MM.1S (cell line): ENCODE results near the gene USP13.

Experiments
- DNase-seq: peaks from one replicate; pipeline ENCODE4 v3.0.0-alpha.2; 2015
- H2AFZ ChIP-seq: fragments of 300-600 bp; sonication (generic); 2 replicates; pipeline ENCODE4 v1.6.0; 2016; ENCODE audit warnings: antibody characterized with exemption, low read length
- H3F3A ChIP-seq: fragments of 300-600 bp; sonication (generic); 2 replicates; pipeline ENCODE4 v1.6.1; 2016; ENCODE audit warnings: mild to moderate bottlenecking, antibody characterized with exemption, low read length, moderate library complexity, mixed read lengths; ENCODE audit not compliant: insufficient read depth
- H3K27ac ChIP-seq: fragments of 300-600 bp; sonication (generic); 2 replicates; pipeline ENCODE4 v1.5.1; 2016; ENCODE audit warnings: mild to moderate bottlenecking, low read length
- H3K27me3 ChIP-seq: fragments of 300-600 bp; sonication (generic); replicated peaks from 2 replicates; pipeline ENCODE4 v1.6.0; 2016; ENCODE audit warnings: low read length; ENCODE audit not compliant: insufficient read depth
- H3K36me3 ChIP-seq: fragments of 300-600 bp; sonication (generic); replicated peaks from 2 replicates; pipeline ENCODE4 v1.6.1; 2016; ENCODE audit warnings: mild to moderate bottlenecking, low read length, mixed read lengths; ENCODE audit not compliant: insufficient read depth
- H3K4me1 ChIP-seq: fragments of 300-600 bp; sonication (generic); 2 replicates; pipeline ENCODE4 v1.6.1; 2016; ENCODE audit warnings: low read length, mixed read lengths
- H3K4me2 ChIP-seq: fragments of 300-600 bp; sonication (generic); 2 replicates; pipeline ENCODE4 v1.6.0; 2016; ENCODE audit warnings: low read depth, low read length
- H3K4me3 ChIP-seq: fragments of 300-600 bp; sonication (generic); 2 replicates; pipeline ENCODE4 v1.5.1; 2016; ENCODE audit warnings: low read length, mixed read lengths
- H3K79me2 ChIP-seq: fragments of 300-600 bp; sonication (generic); 2 replicates; pipeline ENCODE4 v1.6.1; 2016; ENCODE audit warnings: mixed run types, low read length, mixed read lengths
- H3K9ac ChIP-seq: fragments of 300-600 bp; sonication (generic); 2 replicates; pipeline ENCODE4 v1.6.1; 2016; ENCODE audit warnings: low read length, mixed read lengths
- H3K9me2 ChIP-seq: fragments of 300-600 bp; sonication (generic); replicated peaks from 2 replicates; pipeline ENCODE4 v1.6.1; 2016; ENCODE audit warnings: mild to moderate bottlenecking, low read length, mixed read lengths; ENCODE audit not compliant: insufficient read depth
- H3K9me3 ChIP-seq: fragments of 300-600 bp; sonication (generic); replicated peaks from 2 replicates; pipeline ENCODE4 v1.6.1; 2016; ENCODE audit warnings: mild to moderate bottlenecking, low read length, mixed read lengths; ENCODE audit not compliant: insufficient read depth
- H4K20me1 ChIP-seq: fragments of 300-600 bp; sonication (generic); 2 replicates; pipeline ENCODE4 v1.6.1; 2016; ENCODE audit warnings: mild to moderate bottlenecking, low read length, moderate library complexity, mixed read lengths; ENCODE audit not compliant: insufficient read depth
- CTCF ChIP-seq: fragments of 300-600 bp; sonication (generic); IDR thresholded peaks from 2 replicates; pipeline ENCODE4 v1.5.1; 2016; ENCODE audit warnings: antibody characterized with exemption, low read length, mixed read lengths
- EZH2 ChIP-seq: fragments of 300-600 bp; sonication (generic); optimal IDR thresholded peaks from 2 replicates; pipeline ENCODE3; 2017; ENCODE audit warnings: low read depth, mild to moderate bottlenecking, antibody characterized with exemption, low read length, mixed read lengths
- EZH2phosphoT487 ChIP-seq: fragments of 300-600 bp; sonication (generic); IDR thresholded peaks from 2 replicates; pipeline ENCODE4 v1.6.1; 2018; ENCODE audit warnings: antibody characterized with exemption, low read length

Gene USP13

GRCh38 chr3:179713643-179714090 lies 60.8 kb downstream of the USP13 start:
- TF ChIP-seq EZH2: no peak
- no peak for TF ChIP-seq CTCF
- no peak for TF ChIP-seq EZH2phosphoT487
- no peaks in the 10 kb centered on the region for H3K27me3 ChIP-seq
- no peak overlapping the region for H2AFZ ChIP-seq
- H3K9me3 ChIP-seq: no peaks in the 10 kb centered on the region
- H3K9ac ChIP-seq: no peak overlapping the region
- no peaks in the 10 kb centered on the region for H3K79me2 ChIP-seq
- no peak overlapping the region for H3K4me3 ChIP-seq
- H3K4me1 ChIP-seq: no peaks in the 10 kb centered on the region
- no peak for DNase-seq
- no peaks in the 10 kb centered on the region for H4K20me1 ChIP-seq
- no peak overlapping the region for H3K4me2 ChIP-seq
- H3F3A ChIP-seq: no peaks in the 10 kb centered on the region
- no peak overlapping the region for H3K27ac ChIP-seq
- no peaks in the 10 kb centered on the region for H3K36me3 ChIP-seq
- no peaks in the 10 kb centered on the region for H3K9me2 ChIP-seq

DNA sequence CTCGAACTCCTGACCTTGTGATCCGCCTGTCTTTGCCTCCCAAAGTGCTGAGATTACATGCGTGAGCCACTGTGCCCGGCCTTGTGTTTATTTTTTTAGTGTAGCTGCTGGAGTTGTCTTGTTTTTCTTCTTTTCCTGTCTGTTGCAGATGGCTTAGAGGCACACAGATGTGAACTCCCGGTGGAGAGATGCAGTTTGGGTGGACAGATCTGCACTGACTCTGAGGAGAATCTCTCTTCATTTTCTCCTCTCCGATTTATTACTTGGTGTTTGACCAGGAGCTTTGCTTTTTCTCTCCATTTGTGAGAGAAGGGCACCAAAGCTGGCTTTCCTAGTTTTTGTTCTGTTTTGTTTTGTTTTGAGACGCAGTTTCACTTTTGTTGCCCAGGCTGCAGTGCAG lies 62.7 kb downstream of the USP13 start:
- Histone ChIP-seq H3K27ac (no peak overlapping the region), H3K9me3 (no peaks in the 10 kb centered on the region), H3K9ac (no peak overlapping the region), H3K4me2 (no peak overlapping the region), H3K4me1 (no peaks in the 10 kb centered on the region), H4K20me1 (no peaks in the 10 kb centered on the region), H3K4me3 (no peak overlapping the region), H3K9me2 (no peaks in the 10 kb centered on the region), H3K36me3 (no peaks in the 10 kb centered on the region), H2AFZ (no peak overlapping the region), H3F3A (no peaks in the 10 kb centered on the region), H3K27me3 (no peaks in the 10 kb centered on the region), H3K79me2 (no peaks in the 10 kb centered on the region)
- TF ChIP-seq CTCF (no peak), EZH2phosphoT487 (no peak), EZH2 (no peak)
- DNase-seq: no peak

GRCh38 chr3:179716226-179716625 lies 63.4 kb downstream of the USP13 start:
- Histone ChIP-seq H2AFZ (no peak overlapping the region), H3K27me3 (no peaks in the 10 kb centered on the region), H3K9ac (no peak overlapping the region), H3K4me2 (no peak overlapping the region), H3K9me3 (no peaks in the 10 kb centered on the region), H3F3A (no peaks in the 10 kb centered on the region), H3K4me3 (no peak overlapping the region), H3K4me1 (no peaks in the 10 kb centered on the region), H4K20me1 (no peaks in the 10 kb centered on the region), H3K79me2 (no peaks in the 10 kb centered on the region), H3K27ac (no peak overlapping the region), H3K36me3 (no peaks in the 10 kb centered on the region), H3K9me2 (no peaks in the 10 kb centered on the region)
- TF ChIP-seq EZH2: no peak
- no peak for TF ChIP-seq EZH2phosphoT487
- DNase-seq: no peak

DNA sequence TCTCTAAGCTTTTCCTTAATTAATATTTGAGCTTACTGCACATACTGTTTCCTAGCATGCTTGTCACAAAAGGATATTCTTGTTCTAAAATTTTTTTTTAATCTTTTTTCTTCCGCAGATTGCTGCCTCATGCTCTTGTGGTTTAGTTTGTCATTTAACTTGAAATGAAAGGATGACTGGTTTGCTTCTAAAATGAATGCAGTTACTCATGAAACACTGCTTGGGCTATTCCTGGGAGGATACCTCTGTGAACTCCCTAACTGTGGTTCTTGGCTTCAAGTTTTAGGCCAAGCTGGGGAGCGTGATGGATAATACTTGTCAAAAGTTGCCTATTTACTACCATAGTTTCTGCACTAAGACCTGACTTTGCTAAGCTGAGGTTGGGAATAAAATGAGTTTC lies 64.0 kb downstream of the USP13 start:
- no peak overlapping the region for H3K9ac ChIP-seq
- H3K27ac ChIP-seq: no peak overlapping the region
- H3K9me2 ChIP-seq: no peaks in the 10 kb centered on the region
- no peaks in the 10 kb centered on the region for H3K27me3 ChIP-seq
- no peak for DNase-seq
- TF ChIP-seq EZH2 (no peak), CTCF (no peak), EZH2phosphoT487 (no peak)
- H3K79me2 ChIP-seq: no peaks in the 10 kb centered on the region
- no peak overlapping the region for H3K4me3 ChIP-seq
- no peak overlapping the region for H2AFZ ChIP-seq
- H4K20me1 ChIP-seq: no peaks in the 10 kb centered on the region
- H3K36me3 ChIP-seq: no peaks in the 10 kb centered on the region
- no peaks in the 10 kb centered on the region for H3K4me1 ChIP-seq
- no peaks in the 10 kb centered on the region for H3F3A ChIP-seq
- H3K4me2 ChIP-seq: no peak overlapping the region
- no peaks in the 10 kb centered on the region for H3K9me3 ChIP-seq
